H9 (cell line): ENCODE data around the gene ZNF664. TPM values are rescaled to one million over a fixed set of nuclear protein-coding genes. Genes with fewer than 3 reads are reported as not detected.
A peak's percentile ranks its signal among the peaks of the same experiment; 100 is the strongest.

Experiments
- DNase-seq: peaks from one replicate; pipeline ENCODE4 v3.0.0-alpha.2; 2017
- H2AFZ ChIP-seq: one replicate; pipeline ENCODE4 v1.6.1; 2013; ENCODE audit warnings: mild to moderate bottlenecking, low read length, control low read depth, moderate library complexity
- H2AK5ac ChIP-seq: 2 replicates; pipeline ENCODE4 v1.6.1; 2013; ENCODE audit warnings: low read length, control low read depth, mixed read lengths; ENCODE audit not compliant: insufficient read length
- H2BK120ac ChIP-seq: one replicate; pipeline ENCODE4 v1.6.1; 2013; ENCODE audit warnings: low read depth, mild to moderate bottlenecking, low read length, control low read depth, inconsistent platforms; ENCODE audit not compliant: poor library complexity, severe bottlenecking
- H2BK12ac ChIP-seq: 2 replicates; pipeline ENCODE4 v1.6.1; 2013; ENCODE audit warnings: low read length, control low read depth, mixed read lengths, low read depth; ENCODE audit not compliant: insufficient read length
- H2BK15ac ChIP-seq: 2 replicates; pipeline ENCODE4 v1.6.1; 2013; ENCODE audit warnings: low read depth, low read length, control low read depth
- H2BK20ac ChIP-seq: one replicate; pipeline ENCODE4 v1.6.1; 2013; ENCODE audit warnings: low read depth, mild to moderate bottlenecking, low read length, control low read depth, inconsistent platforms; ENCODE audit not compliant: poor library complexity, severe bottlenecking
- H2BK5ac ChIP-seq: 2 replicates; pipeline ENCODE4 v1.6.1; 2013; ENCODE audit warnings: low read length, control low read depth, mixed read lengths; ENCODE audit not compliant: insufficient read length
- H3K14ac ChIP-seq: 2 replicates; pipeline ENCODE4 v1.6.1; 2013; ENCODE audit warnings: low read length, control low read depth; ENCODE audit not compliant: insufficient read depth
- H3K18ac ChIP-seq: 2 replicates; pipeline ENCODE4 v1.6.1; 2013; ENCODE audit warnings: low read depth, mild to moderate bottlenecking, mixed read lengths, low read length, control low read depth; ENCODE audit not compliant: insufficient read length
- H3K23ac ChIP-seq: 2 replicates; pipeline ENCODE4 v1.6.1; 2013; ENCODE audit warnings: low read length, control low read depth, mixed read lengths, low read depth; ENCODE audit not compliant: insufficient read length
- H3K23me2 ChIP-seq: 2 replicates; pipeline ENCODE4 v1.6.1; 2013; ENCODE audit warnings: low read depth, mild to moderate bottlenecking, mixed read lengths, low read length, control low read depth; ENCODE audit not compliant: insufficient read length, poor library complexity, severe bottlenecking
- H3K27ac ChIP-seq: 2 replicates; pipeline ENCODE4 v1.5.1; 2013; ENCODE audit warnings: low read length, control low read depth, mixed read lengths, low read depth; ENCODE audit not compliant: insufficient read length
- H3K27me3 ChIP-seq: 2 replicates; pipeline ENCODE4 v1.6.1; 2013; ENCODE audit warnings: low read length, control low read depth, inconsistent platforms; ENCODE audit not compliant: insufficient read depth
- H3K4ac ChIP-seq: 2 replicates; pipeline ENCODE4 v1.6.1; 2013; ENCODE audit warnings: low read depth, mild to moderate bottlenecking, control low read depth, inconsistent platforms, low read length, moderate library complexity
- H3K4me1 ChIP-seq: 2 replicates; pipeline ENCODE4 v1.6.1; 2013; ENCODE audit warnings: low read length, control low read depth, inconsistent platforms; ENCODE audit not compliant: insufficient read depth
- H3K4me2 ChIP-seq: 2 replicates; pipeline ENCODE4 v1.6.1; 2013; ENCODE audit warnings: low read length, control low read depth, mixed read lengths; ENCODE audit not compliant: insufficient read length, insufficient read depth
- H3K56ac ChIP-seq: 2 replicates; pipeline ENCODE4 v1.6.1; 2013; ENCODE audit warnings: low read depth, mild to moderate bottlenecking, mixed read lengths, low read length, control low read depth; ENCODE audit not compliant: insufficient read length
- H3K79me1 ChIP-seq: 2 replicates; pipeline ENCODE4 v1.6.1; 2013; ENCODE audit warnings: low read depth, mild to moderate bottlenecking, moderate library complexity, low read length, control low read depth, inconsistent platforms; ENCODE audit not compliant: insufficient read depth, poor library complexity, severe bottlenecking
- H3K79me2 ChIP-seq: 2 replicates; pipeline ENCODE4 v1.6.1; 2013; ENCODE audit warnings: low read length, control low read depth, inconsistent platforms; ENCODE audit not compliant: insufficient read depth
- H3K9ac ChIP-seq: 2 replicates; pipeline ENCODE4 v1.6.1; 2013; ENCODE audit warnings: low read length, control low read depth, mixed read lengths; ENCODE audit not compliant: insufficient read length; ENCODE audit errors: extremely low read depth
- H3K9me3 ChIP-seq: one replicate; pipeline ENCODE4 v1.6.1; 2013; ENCODE audit warnings: low read depth, low read length, inconsistent platforms; ENCODE audit not compliant: control insufficient read depth
- H3T11ph ChIP-seq: one replicate; pipeline ENCODE4 v1.6.1; 2013; ENCODE audit warnings: mild to moderate bottlenecking, low read length, control low read depth, inconsistent platforms
- H4K20me1 ChIP-seq: one replicate; pipeline ENCODE4 v1.6.1; 2013; ENCODE audit not compliant: control insufficient read depth, insufficient read length, insufficient read depth
- H4K5ac ChIP-seq: 2 replicates; pipeline ENCODE4 v1.6.1; 2013; ENCODE audit warnings: low read depth, mild to moderate bottlenecking, mixed read lengths, low read length, control low read depth; ENCODE audit not compliant: insufficient read length
- H4K8ac ChIP-seq: replicated peaks from 2 replicates; pipeline ENCODE4 v1.6.1; 2013; ENCODE audit warnings: low read length, control low read depth, mixed read lengths, low read depth; ENCODE audit not compliant: insufficient read length
- H4K91ac ChIP-seq: 2 replicates; pipeline ENCODE4 v1.6.1; 2013; ENCODE audit warnings: low read depth, mild to moderate bottlenecking, moderate library complexity, mixed read lengths, low read length, control low read depth; ENCODE audit not compliant: insufficient read length
- H3K27ac Mint-ChIP-seq, 3 experiments: 2 replicates in 2 of 3; 3 replicates in 1 of 3; pipeline ENCODE4 v1.8.0; 2020 to 2021; ENCODE audit warnings: mixed read lengths in 3 of 3, mild to moderate bottlenecking in 1 of 3, moderate library complexity in 1 of 3
- H3K27me3 Mint-ChIP-seq: 2 replicates; pipeline ENCODE4 v1.8.0; 2021; ENCODE audit warnings: low read depth, mild to moderate bottlenecking, moderate library complexity, mixed read lengths
- H3K36me3 Mint-ChIP-seq, 3 experiments: 2 replicates in 2 of 3; 3 replicates in 1 of 3; pipeline ENCODE4 v1.8.0; 2020 to 2021; ENCODE audit warnings: low read depth in 3 of 3, mixed read lengths in 3 of 3; ENCODE audit not compliant: insufficient read depth in 1 of 3
- H3K4me1 Mint-ChIP-seq, 2 experiments: 2 replicates each; pipeline ENCODE4 v1.8.0; 2020; ENCODE audit warnings: mixed read lengths in 2 of 2
- H3K4me3 Mint-ChIP-seq, 2 experiments: 2 replicates in 1 of 2; 3 replicates in 1 of 2; pipeline ENCODE4 v1.8.0; 2020 to 2021; ENCODE audit warnings: mild to moderate bottlenecking in 2 of 2, mixed read lengths in 2 of 2, moderate library complexity in 1 of 2
- H3K9me3 Mint-ChIP-seq, 2 experiments: 2 replicates in 1 of 2; 3 replicates in 1 of 2; pipeline ENCODE4 v1.8.0; 2020; ENCODE audit warnings: mild to moderate bottlenecking in 2 of 2, mixed read lengths in 2 of 2, moderate library complexity in 1 of 2
- WGBS: extraction: QIAGEN DNeasy Blood & Tissue Kit; methylation state at CpG from one replicate; pipeline ENCODE4 v1.1.7; 2013; ENCODE audit warnings: missing lambda C conversion rate, low lambda C conversion rate, mixed read lengths; ENCODE audit not compliant: insufficient read length; ENCODE audit errors: extremely low coverage; 5-methylcytosine and 5-hydroxymethylcytosine counted together
- total RNA-seq: library from RNA; stranded (reverse); gene quantifications from 2 replicates; pipeline ENCODE4 v1.2.1, GENCODE V29; 2021
- TF ChIP-seq, protein P1 (sequence below): fragments of 200-600 bp; sonication (generic); conservative IDR thresholded peaks from 3 replicates; pipeline ENCODE4 v1.8.0; 2021; ENCODE audit warnings: antibody characterized with exemption, mild to moderate bottlenecking

ZNF664 gene
- total RNA-seq, 1 experiment from 2014 or later, result 29.5 TPM

DNA sequence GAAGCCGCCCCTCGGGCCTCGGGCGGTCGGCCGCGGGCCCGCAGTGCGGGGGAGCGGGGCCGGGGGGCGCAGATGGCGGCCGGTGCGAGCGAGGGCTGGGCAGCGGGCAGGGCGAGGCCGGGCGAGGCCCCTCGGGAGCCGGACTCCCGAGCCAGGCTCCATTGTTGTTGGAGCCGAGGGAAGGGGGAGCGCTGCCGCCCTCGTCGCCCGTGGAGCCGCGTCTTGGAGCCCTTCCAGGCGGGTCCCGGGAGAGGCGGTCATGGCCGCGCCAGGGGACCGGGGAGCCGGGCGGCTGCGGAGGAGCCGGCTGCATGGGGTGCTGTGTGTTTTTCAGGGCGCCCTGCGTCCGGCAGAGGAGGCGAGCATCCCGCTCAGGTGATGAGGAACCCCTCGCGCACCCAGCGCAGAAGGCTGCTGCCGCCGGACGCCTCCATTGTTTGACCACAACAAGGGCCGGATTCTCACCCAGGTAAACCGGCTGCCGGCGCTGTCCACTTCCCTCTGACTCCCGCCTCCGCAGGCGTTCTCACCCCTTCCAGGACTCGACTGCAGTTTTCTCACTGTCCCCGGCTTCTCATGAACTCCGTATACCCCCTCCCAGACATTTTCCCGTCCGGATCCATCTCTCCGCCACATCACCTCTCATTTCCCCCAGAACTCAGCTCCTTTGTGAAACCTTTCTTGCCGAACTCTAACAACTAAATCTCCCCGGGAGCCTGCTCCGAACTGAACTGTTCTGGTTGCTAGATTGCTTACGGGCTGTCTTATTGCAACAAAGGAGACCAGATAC is 732 bp downstream of the ZNF664 start:
- H2BK20ac ChIP-seq, result no peak overlapping the region
- WGBS, result no CpG with 5 or more reads among the region's 69 CpGs
- peak overlapping the region in 1 of 3 experiments; percentile 78; a peak in 2 of 7 replicates for H3K27ac Mint-ChIP-seq
- H3K4me2 ChIP-seq, result peak overlapping the region; percentile 96
- no peak overlapping the region for H3K27ac ChIP-seq
- peak overlapping the region; percentile 34 for H3K9ac ChIP-seq
- peaks cover 36% of the 10 kb centered on the region for H3K27me3 ChIP-seq
- H2AK5ac ChIP-seq, result no peak overlapping the region
- no peak overlapping the region for H2BK12ac ChIP-seq
- H3K36me3 Mint-ChIP-seq, result peaks cover 9 to 21% (median 15%) of the 10 kb centered on the region in 3 experiments
- no peaks in the 10 kb centered on the region for H3K79me2 ChIP-seq
- no peak overlapping the region for H2BK5ac ChIP-seq
- H4K91ac ChIP-seq, result no peak overlapping the region
- H4K8ac ChIP-seq, result no peak overlapping the region
- H2AFZ ChIP-seq, result no peak overlapping the region
- peak overlapping the region; percentile 73; the same call in 1 of the 2 replicates for H3K14ac ChIP-seq
- H2BK15ac ChIP-seq, result no peak overlapping the region
- H3T11ph ChIP-seq, result no peak overlapping the region
- H3K4me1 Mint-ChIP-seq, result peaks cover 10 to 15% of the 10 kb centered on the region in 2 experiments
- no peak overlapping the region for H4K5ac ChIP-seq
- H4K20me1 ChIP-seq, result no peaks in the 10 kb centered on the region
- no peaks in the 10 kb centered on the region for H3K79me1 ChIP-seq
- no peak overlapping the region for H2BK120ac ChIP-seq
- no peaks in the 10 kb centered on the region for H3K9me3 Mint-ChIP-seq
- H3K56ac ChIP-seq, result no peak overlapping the region
- H3K23ac ChIP-seq, result no peak overlapping the region
- H3K27me3 Mint-ChIP-seq, result peaks cover 80% of the 10 kb centered on the region
- H3K4me1 ChIP-seq, result no peaks in the 10 kb centered on the region
- H3K4ac ChIP-seq, result no peak overlapping the region
- no peaks in the 10 kb centered on the region for H3K9me3 ChIP-seq
- H3K18ac ChIP-seq, result peak overlapping the region; percentile 85
- peak; percentile 66 for DNase-seq
- TF ChIP-seq, protein P1, sequence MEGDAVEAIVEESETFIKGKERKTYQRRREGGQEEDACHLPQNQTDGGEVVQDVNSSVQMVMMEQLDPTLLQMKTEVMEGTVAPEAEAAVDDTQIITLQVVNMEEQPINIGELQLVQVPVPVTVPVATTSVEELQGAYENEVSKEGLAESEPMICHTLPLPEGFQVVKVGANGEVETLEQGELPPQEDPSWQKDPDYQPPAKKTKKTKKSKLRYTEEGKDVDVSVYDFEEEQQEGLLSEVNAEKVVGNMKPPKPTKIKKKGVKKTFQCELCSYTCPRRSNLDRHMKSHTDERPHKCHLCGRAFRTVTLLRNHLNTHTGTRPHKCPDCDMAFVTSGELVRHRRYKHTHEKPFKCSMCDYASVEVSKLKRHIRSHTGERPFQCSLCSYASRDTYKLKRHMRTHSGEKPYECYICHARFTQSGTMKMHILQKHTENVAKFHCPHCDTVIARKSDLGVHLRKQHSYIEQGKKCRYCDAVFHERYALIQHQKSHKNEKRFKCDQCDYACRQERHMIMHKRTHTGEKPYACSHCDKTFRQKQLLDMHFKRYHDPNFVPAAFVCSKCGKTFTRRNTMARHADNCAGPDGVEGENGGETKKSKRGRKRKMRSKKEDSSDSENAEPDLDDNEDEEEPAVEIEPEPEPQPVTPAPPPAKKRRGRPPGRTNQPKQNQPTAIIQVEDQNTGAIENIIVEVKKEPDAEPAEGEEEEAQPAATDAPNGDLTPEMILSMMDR, result no peak
- H3K4me3 Mint-ChIP-seq, result peak overlapping the region; percentile 81 to 94
- peaks cover 8% of the 10 kb centered on the region for H3K23me2 ChIP-seq
